K562 (cell line): Measurements from ENCODE around the gene RPL27. TPM values are rescaled to one million over a fixed set of nuclear protein-coding genes. Genes with fewer than 3 reads are reported as not detected.

Experiments used
- BHLHE40 ChIP-seq: IDR thresholded peaks from 2 replicates; pipeline ENCODE4 v1.6.1; 2011; ENCODE audit warnings: low read length, improper control_type of control experiment
- CCAR2 ChIP-seq: fragments of 200-400 bp; formaldehyde crosslinking; IDR thresholded peaks from 2 replicates; pipeline ENCODE4 v1.6.1; 2017; ENCODE audit warnings: mild to moderate bottlenecking, low read depth, low read length
- EGR1 ChIP-seq: fragments of 450-650 bp; conservative IDR thresholded peaks from 2 replicates; pipeline ENCODE4 v1.6.1; 2017; ENCODE audit warnings: mild to moderate bottlenecking
- ETV5 ChIP-seq: sonication (generic); formaldehyde crosslinking; IDR thresholded peaks from 2 replicates; pipeline ENCODE4 v1.4.0; 2020; ENCODE audit warnings: low read depth, mild to moderate bottlenecking, missing genetic modification reagents
- GATA2 ChIP-seq: sonication (generic); formaldehyde crosslinking; IDR thresholded peaks from 2 replicates; pipeline ENCODE4 v1.4.0; 2020; ENCODE audit warnings: mild to moderate bottlenecking, missing genetic modification reagents
- L3MBTL2 ChIP-seq: fragments of 450-650 bp; IDR thresholded peaks from 2 replicates; pipeline ENCODE4 v1.6.1; 2016; ENCODE audit warnings: mild to moderate bottlenecking, moderate library complexity
- NR1H2 ChIP-seq: sonication (generic); formaldehyde crosslinking; IDR thresholded peaks from 2 replicates; pipeline ENCODE4 v1.4.0; 2020; ENCODE audit warnings: mild to moderate bottlenecking, missing genetic modification reagents
- NR2F6 ChIP-seq: fragments of 450-650 bp; formaldehyde crosslinking; IDR thresholded peaks from 2 replicates; pipeline ENCODE4 v1.4.0; 2020; ENCODE audit warnings: mild to moderate bottlenecking
- POLR2B ChIP-seq: fragments of 450-650 bp; IDR thresholded peaks from 2 replicates; pipeline ENCODE4 v1.6.1; 2018; ENCODE audit warnings: low read depth; ENCODE audit not compliant: partially characterized antibody
- PYGO2 ChIP-seq: fragments of 450-650 bp; IDR thresholded peaks from 2 replicates; pipeline ENCODE4 v1.6.1; 2016; ENCODE audit warnings: mild to moderate bottlenecking, missing genetic modification characterization, moderate library complexity, missing compliant biosample characterization
- RBM39 ChIP-seq: fragments of 200-400 bp; formaldehyde crosslinking; optimal IDR thresholded peaks from 2 replicates; pipeline ENCODE3; 2018; ENCODE audit warnings: low read depth, low read length
- SAP30 ChIP-seq: fragments of 200-600 bp; sonication (generic); IDR thresholded peaks from 2 replicates; pipeline ENCODE4 v1.6.1; 2012; ENCODE audit warnings: borderline replicate concordance, low read depth, mild to moderate bottlenecking, moderate library complexity, low read length, control low read depth, inconsistent platforms; ENCODE audit not compliant: insufficient read depth, poor library complexity, severe bottlenecking
- TAL1 ChIP-seq: fragments of 450-650 bp; IDR thresholded peaks from 2 replicates; pipeline ENCODE4 v1.6.1; 2016; ENCODE audit warnings: mild to moderate bottlenecking
- ZNF274 ChIP-seq: IDR thresholded peaks from 2 replicates; pipeline ENCODE4 v1.6.1; 2011; ENCODE audit warnings: low read depth, mild to moderate bottlenecking, low read length, moderate library complexity, borderline replicate concordance
- ZNF79 ChIP-seq: fragments of 250-450 bp; sonication (Bioruptor Pico); IDR thresholded peaks from 2 replicates; pipeline ENCODE4 v1.4.0; 2020; ENCODE audit warnings: low read depth, mild to moderate bottlenecking, moderate library complexity
- polyA plus RNA-seq, 8 experiments: library from polyadenylated mRNA; depleted of rRNA in 4 of 8; stranded (reverse) in 5 of 8; unstranded in 3 of 8; fragments of >200 nt; fragmentation: Nextera tagmentation in 2 of 8; fragmentation: Illumina TruSeq in 1 of 8; extraction: Ambion mirVana in 2 of 8; extraction: Trizol in 1 of 8; gene quantifications; 2 replicates each; pipeline versions ENCODE4 v1.2.1 to v1.2.3, GENCODE V29; 2011 to 2014; ENCODE audit warnings: inconsistent platforms in 1 of 8, missing spikeins in 1 of 8
- total RNA-seq, 7 experiments: library from RNA; depleted of rRNA in 6 of 7; stranded (reverse); fragments of >200 nt in 6 of 7; fragmentation: Illumina TruSeq in 2 of 7; extraction: Trizol in 2 of 7; gene quantifications; 2 replicates each; pipeline versions ENCODE4 v1.2.1 to v1.2.3, GENCODE V29; 2011 to 2021; ENCODE audit warnings: low replicate concordance in 1 of 7
- TF ChIP-seq, protein P1 (sequence below): fragments of 250-450 bp; sonication (Bioruptor Pico); IDR thresholded peaks from 2 replicates; pipeline ENCODE4 v1.4.0; 2020; ENCODE audit warnings: mild to moderate bottlenecking, moderate library complexity, borderline replicate concordance
- TF ChIP-seq, protein P2 (sequence below): fragments of 450-650 bp; IDR thresholded peaks from 2 replicates; pipeline ENCODE4 v1.6.1; 2016; ENCODE audit warnings: borderline replicate concordance
- TF ChIP-seq, protein P3 (sequence below): fragments of 450-650 bp; IDR thresholded peaks from 2 replicates; pipeline ENCODE4 v1.6.1; 2016

The RPL27 gene
- total and polyA plus RNA-seq, 9 of the 15 experiments (the other 6 are each of a cell fraction or from before 2014, with no cell fraction given) = 1,539 to 6,155 (median 3,710) TPM

DNA sequence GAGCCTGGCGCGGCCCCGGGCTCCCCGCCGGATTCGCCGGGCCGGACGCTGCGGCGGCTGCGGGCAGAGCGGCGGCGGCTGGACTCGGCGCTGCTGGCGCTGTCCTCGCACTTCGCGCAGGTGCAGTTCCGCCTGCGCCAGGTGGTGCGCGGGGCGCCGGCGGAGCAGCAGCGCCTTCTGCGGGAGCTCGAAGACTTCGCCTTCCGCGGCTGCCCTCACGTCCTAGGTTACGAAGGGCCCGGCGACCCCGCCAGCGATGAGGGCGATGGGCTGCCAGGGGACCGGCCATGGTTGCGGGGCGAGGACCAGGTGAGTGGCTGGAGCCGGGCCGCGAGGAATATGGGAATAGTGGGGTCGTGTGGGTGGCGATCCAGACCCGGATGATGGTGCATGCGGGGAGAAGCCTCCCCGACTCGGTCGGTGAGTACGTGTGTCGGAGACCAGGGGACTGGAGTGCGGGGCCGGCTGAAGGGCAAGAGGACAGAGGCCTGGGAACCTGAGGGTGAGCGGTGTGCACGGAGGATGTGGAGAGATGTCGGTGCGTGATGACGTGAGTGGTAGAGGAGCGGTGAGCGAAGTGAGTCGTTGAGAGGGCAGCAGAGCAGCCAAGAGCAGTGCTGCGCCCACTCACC lies 17.3 kb upstream of the RPL27 start (continued):
- TF ChIP-seq, protein P1, sequence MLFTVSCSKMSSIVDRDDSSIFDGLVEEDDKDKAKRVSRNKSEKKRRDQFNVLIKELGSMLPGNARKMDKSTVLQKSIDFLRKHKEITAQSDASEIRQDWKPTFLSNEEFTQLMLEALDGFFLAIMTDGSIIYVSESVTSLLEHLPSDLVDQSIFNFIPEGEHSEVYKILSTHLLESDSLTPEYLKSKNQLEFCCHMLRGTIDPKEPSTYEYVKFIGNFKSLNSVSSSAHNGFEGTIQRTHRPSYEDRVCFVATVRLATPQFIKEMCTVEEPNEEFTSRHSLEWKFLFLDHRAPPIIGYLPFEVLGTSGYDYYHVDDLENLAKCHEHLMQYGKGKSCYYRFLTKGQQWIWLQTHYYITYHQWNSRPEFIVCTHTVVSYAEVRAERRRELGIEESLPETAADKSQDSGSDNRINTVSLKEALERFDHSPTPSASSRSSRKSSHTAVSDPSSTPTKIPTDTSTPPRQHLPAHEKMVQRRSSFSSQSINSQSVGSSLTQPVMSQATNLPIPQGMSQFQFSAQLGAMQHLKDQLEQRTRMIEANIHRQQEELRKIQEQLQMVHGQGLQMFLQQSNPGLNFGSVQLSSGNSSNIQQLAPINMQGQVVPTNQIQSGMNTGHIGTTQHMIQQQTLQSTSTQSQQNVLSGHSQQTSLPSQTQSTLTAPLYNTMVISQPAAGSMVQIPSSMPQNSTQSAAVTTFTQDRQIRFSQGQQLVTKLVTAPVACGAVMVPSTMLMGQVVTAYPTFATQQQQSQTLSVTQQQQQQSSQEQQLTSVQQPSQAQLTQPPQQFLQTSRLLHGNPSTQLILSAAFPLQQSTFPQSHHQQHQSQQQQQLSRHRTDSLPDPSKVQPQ (CRISPR knock-in tag) = no peak
- TF ChIP-seq CCAR2 (no peak), TAL1 (no peak), POLR2B (peak; percentile 16), PYGO2 (tag) (no peak), NR1H2 (no peak), SAP30 (no peak), L3MBTL2 (peak; percentile 98), BHLHE40 (no peak), GATA2 (CRISPR knock-in tag) (no peak), NR2F6 (no peak), EGR1 (no peak), ETV5 (CRISPR knock-in tag) (no peak; the same call in 1 of the 2 replicates), RBM39 (no peak), ZNF274 (no peak), ZNF79 (CRISPR knock-in tag) (no peak)
- TF ChIP-seq, protein P2, sequence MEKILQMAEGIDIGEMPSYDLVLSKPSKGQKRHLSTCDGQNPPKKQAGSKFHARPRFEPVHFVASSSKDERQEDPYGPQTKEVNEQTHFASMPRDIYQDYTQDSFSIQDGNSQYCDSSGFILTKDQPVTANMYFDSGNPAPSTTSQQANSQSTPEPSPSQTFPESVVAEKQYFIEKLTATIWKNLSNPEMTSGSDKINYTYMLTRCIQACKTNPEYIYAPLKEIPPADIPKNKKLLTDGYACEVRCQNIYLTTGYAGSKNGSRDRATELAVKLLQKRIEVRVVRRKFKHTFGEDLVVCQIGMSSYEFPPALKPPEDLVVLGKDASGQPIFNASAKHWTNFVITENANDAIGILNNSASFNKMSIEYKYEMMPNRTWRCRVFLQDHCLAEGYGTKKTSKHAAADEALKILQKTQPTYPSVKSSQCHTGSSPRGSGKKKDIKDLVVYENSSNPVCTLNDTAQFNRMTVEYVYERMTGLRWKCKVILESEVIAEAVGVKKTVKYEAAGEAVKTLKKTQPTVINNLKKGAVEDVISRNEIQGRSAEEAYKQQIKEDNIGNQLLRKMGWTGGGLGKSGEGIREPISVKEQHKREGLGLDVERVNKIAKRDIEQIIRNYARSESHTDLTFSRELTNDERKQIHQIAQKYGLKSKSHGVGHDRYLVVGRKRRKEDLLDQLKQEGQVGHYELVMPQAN = peak; percentile 85
- TF ChIP-seq, protein P3, sequence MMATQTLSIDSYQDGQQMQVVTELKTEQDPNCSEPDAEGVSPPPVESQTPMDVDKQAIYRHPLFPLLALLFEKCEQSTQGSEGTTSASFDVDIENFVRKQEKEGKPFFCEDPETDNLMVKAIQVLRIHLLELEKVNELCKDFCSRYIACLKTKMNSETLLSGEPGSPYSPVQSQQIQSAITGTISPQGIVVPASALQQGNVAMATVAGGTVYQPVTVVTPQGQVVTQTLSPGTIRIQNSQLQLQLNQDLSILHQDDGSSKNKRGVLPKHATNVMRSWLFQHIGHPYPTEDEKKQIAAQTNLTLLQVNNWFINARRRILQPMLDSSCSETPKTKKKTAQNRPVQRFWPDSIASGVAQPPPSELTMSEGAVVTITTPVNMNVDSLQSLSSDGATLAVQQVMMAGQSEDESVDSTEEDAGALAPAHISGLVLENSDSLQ = 0 out of 2 replicates have a peak, but pooled peaks have one; percentile 8
